H1 (cell line): Measurements from ENCODE around the gene SH3PXD2A. TPM values are rescaled to one million over a fixed set of nuclear protein-coding genes. Genes with fewer than 3 reads are reported as not detected.

Experiments used
- BCL11A ChIP-seq, 2 experiments: IDR thresholded peaks; one replicate each; pipeline ENCODE4 v1.6.1; 2011; ENCODE audit warnings: low read depth in 2 of 2, low read length in 2 of 2, mild to moderate bottlenecking in 2 of 2
- FOSL1 ChIP-seq: IDR thresholded peaks from 2 replicates; pipeline ENCODE4 v1.6.1; 2011; ENCODE audit warnings: mild to moderate bottlenecking, low read depth, low read length, moderate library complexity; ENCODE audit not compliant: insufficient read depth
- JUN ChIP-seq: IDR thresholded peaks from 2 replicates; pipeline ENCODE4 v1.6.1; 2011; ENCODE audit warnings: low read depth, mild to moderate bottlenecking, improper control_type of control experiment, low read length
- JUND ChIP-seq: IDR thresholded peaks from 2 replicates; pipeline ENCODE4 v1.6.1; 2011; ENCODE audit warnings: mild to moderate bottlenecking, improper control_type of control experiment, low read length
- RBBP5 ChIP-seq: IDR thresholded peaks from 2 replicates; pipeline ENCODE4 v1.7.1; 2012; ENCODE audit warnings: low read depth, mild to moderate bottlenecking, inconsistent platforms, low read length, moderate library complexity, borderline replicate concordance
- RNF2 ChIP-seq: fragments of 200-900, 300-1000 bp; sonication (generic); IDR thresholded peaks from 2 replicates; pipeline ENCODE4 v1.7.1; 2016; ENCODE audit warnings: borderline replicate concordance, low read depth, mild to moderate bottlenecking, antibody characterized with exemption, low read length; ENCODE audit not compliant: poor library complexity, severe bottlenecking; ENCODE audit errors: missing control alignments
- SIN3A ChIP-seq, 2 experiments: IDR thresholded peaks in 1 of 2; conservative IDR thresholded peaks in 1 of 2; 2 replicates each; pipeline ENCODE4 v1.6.1; 2011 to 2012; ENCODE audit warnings: low read length in 2 of 2, improper control_type of control experiment in 1 of 2, low read depth in 1 of 2, mild to moderate bottlenecking in 1 of 2
- polyA plus RNA-seq, 7 experiments: library from polyadenylated mRNA; depleted of rRNA in 3 of 7; stranded (reverse) in 5 of 7; unstranded in 2 of 7; fragments of >200 nt in 5 of 7; fragments of 200-250 nt in 2 of 7; gene quantifications; 1 replicate in 5 of 7; 2 replicates in 1 of 7; 4 replicates in 1 of 7; pipeline versions ENCODE4 v1.2.1 to v1.2.3, GENCODE V29; 2011 to 2013; ENCODE audit warnings: missing spikeins in 2 of 7, mixed read lengths in 2 of 7
- total RNA-seq: library from RNA; stranded (reverse); fragmentation: NEBNext Ultra II Directional; extraction: Animal tissue kit (Norgen Biotek cat#: 25700); gene quantifications from 2 replicates; pipeline ENCODE4 v1.2.1, GENCODE V29; 2021
- TF ChIP-seq, protein P1 (sequence below): IDR thresholded peaks from 2 replicates; pipeline ENCODE4 v1.6.1; 2011; ENCODE audit warnings: low read length, improper control_type of control experiment

Gene SH3PXD2A
- total and polyA plus RNA-seq, 2 of the 8 experiments (the other 6 are each of a cell fraction or from before 2014, with no cell fraction given) = 5.4 to 16.3 TPM

GRCh38 chr10:103578782-103579382, 276.5 kb downstream of the SH3PXD2A start (continued):
- no peak for TF ChIP-seq FOSL1
- no peak for TF ChIP-seq BCL11A (IDR thresholded peaks at IDR 0.05; ENCODE audit: low read depth in 2 of 2, low read length in 2 of 2)
- no peak for TF ChIP-seq RNF2
- TF ChIP-seq, protein P1, sequence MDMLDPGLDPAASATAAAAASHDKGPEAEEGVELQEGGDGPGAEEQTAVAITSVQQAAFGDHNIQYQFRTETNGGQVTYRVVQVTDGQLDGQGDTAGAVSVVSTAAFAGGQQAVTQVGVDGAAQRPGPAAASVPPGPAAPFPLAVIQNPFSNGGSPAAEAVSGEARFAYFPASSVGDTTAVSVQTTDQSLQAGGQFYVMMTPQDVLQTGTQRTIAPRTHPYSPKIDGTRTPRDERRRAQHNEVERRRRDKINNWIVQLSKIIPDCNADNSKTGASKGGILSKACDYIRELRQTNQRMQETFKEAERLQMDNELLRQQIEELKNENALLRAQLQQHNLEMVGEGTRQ = no peak
- no peak for TF ChIP-seq JUN
- no peak for TF ChIP-seq RBBP5
- no peak for TF ChIP-seq JUND
- no peak for TF ChIP-seq SIN3A (conservative IDR thresholded peaks at IDR 0.05 in 1 of 2, IDR thresholded peaks at IDR 0.05 in 1 of 2; ENCODE audit: low read depth in 1 of 2, low read length in 2 of 2)
